Retinal pigment epithelial cell (primary cell): Measurements from ENCODE around the gene PLD1.
"Not testable (repeated sequence)": the region's sequence is repeated elsewhere in the genome, so short reads cannot be mapped to it uniquely, and the experiment has no call there.

Experiments used
- DNase-seq: peaks from one replicate; pipeline ENCODE4 v3.0.0-alpha.2; 2010; ENCODE audit warnings: low read depth
- H3K4me3 ChIP-seq: 2 replicates; pipeline ENCODE4 v1.5.1; 2011; ENCODE audit warnings: mild to moderate bottlenecking, low read length, control low read depth, moderate library complexity
- TF ChIP-seq, protein P1 (sequence below): conservative IDR thresholded peaks from 2 replicates; pipeline ENCODE4 v1.5.1; 2011; ENCODE audit warnings: low read depth, low read length, control low read depth, inconsistent platforms

The PLD1 gene

DNA sequence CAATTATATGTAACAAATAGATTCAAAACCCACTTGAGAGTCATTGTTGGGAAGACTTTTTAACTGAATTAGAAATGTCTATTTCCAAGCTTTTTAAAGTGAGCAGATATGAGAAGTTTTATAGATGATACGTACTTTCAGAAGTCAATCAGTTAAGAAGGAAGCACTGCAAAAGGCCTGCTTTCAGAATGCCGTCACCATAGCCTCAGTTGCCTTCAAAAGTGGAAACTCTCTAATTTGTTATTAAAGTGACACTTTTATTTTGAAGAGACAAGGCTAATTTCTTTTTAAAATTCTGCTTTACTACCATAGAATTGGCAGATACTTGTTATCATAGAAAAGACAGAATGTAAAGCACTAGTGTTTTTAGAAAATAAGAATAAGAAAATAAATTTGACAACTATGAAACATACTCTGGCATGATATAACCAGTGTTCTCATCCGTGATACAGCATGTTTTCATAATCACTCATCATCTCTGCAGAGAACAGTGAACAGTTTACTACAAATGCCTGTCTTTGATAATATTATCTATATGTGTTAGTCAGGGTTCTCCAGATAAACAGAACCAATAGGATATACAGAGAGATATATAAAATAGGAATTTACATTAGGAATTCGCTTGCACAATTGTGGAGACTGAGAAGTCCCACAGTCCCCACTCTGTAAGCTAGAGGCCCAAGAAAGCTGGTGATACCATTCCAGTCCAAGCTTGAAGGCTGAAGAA, 7.0 kb upstream of the PLD1 start:
- no peak overlapping the region for H3K4me3 ChIP-seq
- DNase-seq: no peak
- TF ChIP-seq, protein P1, sequence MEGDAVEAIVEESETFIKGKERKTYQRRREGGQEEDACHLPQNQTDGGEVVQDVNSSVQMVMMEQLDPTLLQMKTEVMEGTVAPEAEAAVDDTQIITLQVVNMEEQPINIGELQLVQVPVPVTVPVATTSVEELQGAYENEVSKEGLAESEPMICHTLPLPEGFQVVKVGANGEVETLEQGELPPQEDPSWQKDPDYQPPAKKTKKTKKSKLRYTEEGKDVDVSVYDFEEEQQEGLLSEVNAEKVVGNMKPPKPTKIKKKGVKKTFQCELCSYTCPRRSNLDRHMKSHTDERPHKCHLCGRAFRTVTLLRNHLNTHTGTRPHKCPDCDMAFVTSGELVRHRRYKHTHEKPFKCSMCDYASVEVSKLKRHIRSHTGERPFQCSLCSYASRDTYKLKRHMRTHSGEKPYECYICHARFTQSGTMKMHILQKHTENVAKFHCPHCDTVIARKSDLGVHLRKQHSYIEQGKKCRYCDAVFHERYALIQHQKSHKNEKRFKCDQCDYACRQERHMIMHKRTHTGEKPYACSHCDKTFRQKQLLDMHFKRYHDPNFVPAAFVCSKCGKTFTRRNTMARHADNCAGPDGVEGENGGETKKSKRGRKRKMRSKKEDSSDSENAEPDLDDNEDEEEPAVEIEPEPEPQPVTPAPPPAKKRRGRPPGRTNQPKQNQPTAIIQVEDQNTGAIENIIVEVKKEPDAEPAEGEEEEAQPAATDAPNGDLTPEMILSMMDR: no peak

DNA sequence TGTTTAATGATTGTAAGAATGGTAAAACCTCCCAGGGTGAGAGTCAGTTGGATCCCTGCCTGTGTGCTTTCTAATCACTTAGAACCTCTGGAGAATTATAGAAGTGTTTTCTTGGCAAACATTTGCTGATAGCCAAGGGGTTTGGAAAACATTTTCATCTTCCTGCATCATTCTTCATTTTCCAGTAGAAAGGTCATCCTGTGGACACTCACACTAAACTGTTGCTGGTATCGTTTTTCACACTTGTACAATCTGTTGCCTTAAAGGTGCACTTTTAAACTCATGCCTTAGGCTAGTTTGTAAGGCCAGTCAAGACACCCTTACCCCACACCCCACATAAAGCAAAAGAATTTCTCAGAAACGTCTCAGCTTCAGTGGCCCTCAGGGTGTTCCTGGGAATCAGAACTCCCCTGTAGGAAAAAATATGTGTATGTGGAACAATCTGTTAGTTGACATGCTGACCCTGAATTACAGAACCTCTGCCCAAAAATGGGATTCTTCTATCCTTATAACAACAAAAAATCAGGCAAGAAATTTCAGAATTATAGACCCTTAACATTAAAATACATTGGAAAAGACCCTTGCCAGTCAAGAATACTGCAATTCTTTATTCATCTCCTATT, 5.8 kb upstream of the PLD1 start:
- no peak overlapping the region for H3K4me3 ChIP-seq
- TF ChIP-seq, protein P1: no peak
- no peak for DNase-seq

DNA sequence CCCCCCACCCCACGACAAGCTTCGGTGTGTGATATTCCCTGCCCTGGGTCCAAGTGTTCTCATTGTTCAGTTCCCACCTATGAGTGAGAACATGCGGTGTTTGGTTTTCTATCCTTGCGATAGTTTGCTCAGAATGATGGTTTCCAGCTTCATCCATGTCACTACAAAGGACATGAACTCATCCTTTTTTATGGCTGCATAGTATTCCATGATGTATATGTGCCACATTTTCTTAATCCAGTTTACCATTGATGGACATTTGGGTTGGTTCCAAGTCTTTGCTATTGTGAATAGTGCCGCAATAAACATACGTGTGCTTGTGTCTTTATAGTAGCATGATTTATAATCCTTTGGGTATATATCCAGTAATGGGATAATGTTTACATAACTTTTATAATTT, 4.4 kb upstream of the PLD1 start:
- DNase-seq, H3K4me3 ChIP-seq: not testable (repeated sequence)

DNA sequence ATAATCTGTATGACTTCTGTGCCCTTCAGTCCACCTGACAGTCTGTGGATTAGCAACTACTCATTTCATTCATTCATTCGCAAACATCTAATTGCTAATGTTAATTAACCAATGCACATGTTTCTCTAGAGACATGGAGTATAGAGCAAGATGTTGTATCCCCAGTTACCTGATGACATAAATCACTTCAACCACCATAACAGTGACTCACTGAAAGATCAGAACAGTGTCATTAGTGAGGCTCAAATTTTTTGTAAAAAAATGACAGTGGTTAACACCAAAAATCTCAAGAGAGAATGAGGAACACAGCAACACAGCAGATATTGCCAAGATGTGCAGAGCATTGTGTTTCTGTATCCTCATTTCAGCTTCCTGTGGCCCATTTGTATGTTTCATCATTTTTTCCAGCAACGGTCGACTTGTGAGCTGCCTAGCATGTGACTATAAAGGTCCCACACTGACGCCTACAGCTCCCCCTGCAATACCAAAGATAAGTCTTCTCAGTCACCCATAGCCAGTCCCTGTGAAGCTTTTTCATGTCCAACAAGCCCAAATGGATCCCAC, 3.7 kb upstream of the PLD1 start:
- TF ChIP-seq, protein P1: no peak
- H3K4me3 ChIP-seq: no peak overlapping the region
- DNase-seq: no peak

DNA sequence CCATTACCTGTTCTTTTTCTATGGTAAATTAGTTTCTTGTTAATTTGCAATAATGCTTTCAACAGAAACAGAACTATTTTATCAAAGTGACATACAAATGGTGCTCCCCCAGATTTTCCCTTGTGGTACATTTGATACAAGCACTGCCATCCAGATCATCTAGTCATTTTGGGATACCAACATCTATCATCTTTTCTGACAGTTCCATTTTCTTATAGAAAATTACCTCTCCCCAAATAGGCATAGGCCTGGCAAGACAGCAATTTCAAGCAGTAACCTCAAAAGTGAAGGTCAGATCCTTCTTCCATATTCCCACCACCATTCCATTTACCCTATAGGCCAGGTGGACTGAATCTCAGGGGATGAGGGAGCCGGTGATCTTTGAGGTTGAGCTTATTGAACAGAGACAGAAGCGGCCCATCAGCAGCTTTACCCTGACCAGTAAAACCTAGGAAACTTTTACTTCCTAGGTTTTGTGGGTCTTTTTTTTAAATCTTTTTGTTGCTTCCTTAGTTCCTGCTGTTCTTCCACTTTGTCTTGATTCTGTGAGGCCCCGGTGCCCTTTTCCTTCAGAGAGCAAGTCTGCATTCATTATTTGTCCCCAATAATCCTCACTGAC, 3.1 kb upstream of the PLD1 start:
- no peak for DNase-seq
- H3K4me3 ChIP-seq: no peak overlapping the region
- TF ChIP-seq, protein P1: no peak

DNA sequence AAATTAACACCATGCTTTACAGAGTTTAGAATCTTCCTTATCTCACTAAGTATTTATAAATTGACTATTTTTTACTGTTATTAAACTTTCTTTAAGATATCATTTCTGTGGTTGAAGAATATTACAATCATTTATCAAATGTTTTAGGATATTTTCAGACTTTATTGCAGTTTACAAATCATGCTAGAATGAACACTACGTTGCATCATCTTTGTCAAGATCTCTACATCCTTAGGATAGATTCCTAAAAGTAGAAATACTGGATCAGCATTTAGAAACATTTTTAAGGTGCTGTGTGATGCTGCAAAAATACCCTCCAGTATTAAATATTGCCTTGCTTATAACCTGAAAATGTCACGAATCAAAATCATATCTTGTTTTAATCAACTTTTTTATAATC, 2.5 kb upstream of the PLD1 start:
- no peak for DNase-seq
- H3K4me3 ChIP-seq: no peak overlapping the region
- TF ChIP-seq, protein P1: no peak

DNA sequence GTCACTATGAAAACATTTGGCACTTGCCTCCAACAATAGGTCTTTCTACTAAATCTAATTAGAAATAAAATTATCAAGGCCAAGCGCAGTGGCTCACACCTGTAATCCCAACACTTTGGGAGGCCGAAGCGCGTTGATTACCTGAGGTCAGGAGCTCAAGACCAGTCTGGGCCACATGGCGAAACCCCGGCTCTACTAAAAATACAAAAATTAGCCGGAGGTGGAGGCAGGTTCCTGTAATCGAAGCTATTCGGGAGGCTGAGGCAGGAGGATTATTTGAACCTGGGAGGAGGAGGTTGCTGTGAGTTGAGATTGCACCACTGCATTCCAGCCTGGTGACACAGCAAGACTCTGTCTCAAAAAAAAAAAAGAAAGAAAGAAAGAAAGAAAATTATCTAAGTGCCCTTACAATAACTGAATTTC, 1.6 kb upstream of the PLD1 start:
- no peak overlapping the region for H3K4me3 ChIP-seq
- no peak for DNase-seq
- TF ChIP-seq, protein P1: no peak
